Right atrium auricular region (tissue), 2 donors: ENCODE measurements around the gene LRRC1. TPM values are rescaled to one million over a fixed set of nuclear protein-coding genes. Genes with fewer than 3 reads are reported as not detected.

Source experiments
- DNase-seq: peaks from one replicate; pipeline ENCODE4 v3.0.0-alpha.2; 2019; ENCODE audit warnings: low spot score
- H3K27ac ChIP-seq, 2 donors: fragments of 200-600 bp; sonication (generic); 1 replicate in 1 of 2; 2 replicates in 1 of 2; pipeline ENCODE4 v1.5.1; 2016 to 2019
- H3K27me3 ChIP-seq, 2 donors: fragments of 200-600 bp; sonication (generic); one replicate each; pipeline versions ENCODE4 v1.5.1 to v1.6.0; 2017 to 2019
- H3K36me3 ChIP-seq: fragments of 200-600 bp; sonication (generic); one replicate; pipeline ENCODE4 v1.5.1; 2016
- H3K4me1 ChIP-seq, 2 donors: fragments of 200-600 bp; sonication (generic); one replicate each; pipeline versions ENCODE4 v1.5.1 to v1.6.0; 2017 to 2019
- H3K4me3 ChIP-seq, 2 donors: fragments of 200-600 bp; sonication (generic); 1 replicate in 1 of 2; 2 replicates in 1 of 2; pipeline ENCODE4 v1.5.1; 2017 to 2019; ENCODE audit warnings: mild to moderate bottlenecking in 1 of 2, moderate library complexity in 1 of 2
- H3K9me3 ChIP-seq, 2 donors: fragments of 200-600 bp; sonication (generic); one replicate each; pipeline ENCODE4 v1.5.1; 2019
- CTCF ChIP-seq, 2 donors: fragments of 200-600 bp; sonication (generic); IDR thresholded peaks; one replicate each; pipeline ENCODE4 v1.5.1; 2019; ENCODE audit warnings: antibody characterized with exemption in 2 of 2
- total RNA-seq, 2 donors: library from RNA; depleted of rRNA; stranded (reverse); fragments of >200 nt; gene quantifications; one replicate each; pipeline ENCODE4 v1.1.0, GENCODE V29; 2016

The LRRC1 gene
- total RNA-seq, 2 donors from 2014 or later = 5.3 to 6.1 TPM

- no peak for DNase-seq
- H3K36me3 ChIP-seq = no peaks in the 10 kb centered on the region
- peaks cover 0 to 8% of the 10 kb centered on the region in 2 donors for H3K4me1 ChIP-seq
- H3K27ac ChIP-seq = no peak overlapping the region
- H3K9me3 ChIP-seq = no peaks in the 10 kb centered on the region
- H3K4me3 ChIP-seq = no peak overlapping the region
- TF ChIP-seq CTCF (IDR thresholded peaks at IDR 0.05) = no peak
- no peaks in the 10 kb centered on the region for H3K27me3 ChIP-seq
These were observed 149.7 kb downstream of the LRRC1 start for GRCh38 chr6:53944543-53944942.

- no peak for DNase-seq
- H3K4me3 ChIP-seq = no peak overlapping the region
These were observed 151.1 kb downstream of the LRRC1 start for GRCh38 chr6:53945765-53946407.

GRCh38 chr6:53947780-53948179 lies 153.0 kb downstream of the LRRC1 start:
- peaks cover 0 to 7% of the 10 kb centered on the region in 2 donors for H3K9me3 ChIP-seq
- TF ChIP-seq CTCF (IDR thresholded peaks at IDR 0.05) = no peak
- H3K4me3 ChIP-seq = no peak overlapping the region
- peaks cover 0 to 8% of the 10 kb centered on the region in 2 donors for H3K4me1 ChIP-seq
- H3K27ac ChIP-seq = no peak overlapping the region
- no peaks in the 10 kb centered on the region for H3K36me3 ChIP-seq
- DNase-seq = no peak
- no peaks in the 10 kb centered on the region for H3K27me3 ChIP-seq

More at GRCh38 chr6:53945765-53946407, 151.1 kb downstream of the LRRC1 start:
- H3K4me1 ChIP-seq = peaks cover 0 to 8% of the 10 kb centered on the region in 2 donors
- no peaks in the 10 kb centered on the region for H3K36me3 ChIP-seq
- TF ChIP-seq CTCF (IDR thresholded peaks at IDR 0.05) = no peak
- no peaks in the 10 kb centered on the region for H3K27me3 ChIP-seq
- no peak overlapping the region for H3K27ac ChIP-seq
- peaks cover 0 to 1% of the 10 kb centered on the region in 2 donors for H3K9me3 ChIP-seq

- Histone ChIP-seq H3K9me3 (peaks cover 0 to 7% of the 10 kb centered on the region in 2 donors), H3K36me3 (no peaks in the 10 kb centered on the region), H3K27ac (no peak overlapping the region), H3K4me1 (no peaks in the 10 kb centered on the region), H3K27me3 (no peaks in the 10 kb centered on the region), H3K4me3 (no peak overlapping the region)
- DNase-seq = no peak
- TF ChIP-seq CTCF (IDR thresholded peaks at IDR 0.05) = no peak
These were observed 156.6 kb downstream of the LRRC1 start for GRCh38 chr6:53951383-53951782.

GRCh38 chr6:53956068-53956711 lies 161.4 kb downstream of the LRRC1 start:
- no peak for DNase-seq
- Histone ChIP-seq H3K36me3 (no peaks in the 10 kb centered on the region), H3K4me3 (no peak overlapping the region), H3K9me3 (peaks cover 0 to 3% of the 10 kb centered on the region in 2 donors), H3K27ac (no peak overlapping the region), H3K27me3 (no peaks in the 10 kb centered on the region), H3K4me1 (no peaks in the 10 kb centered on the region)
- peak; percentile 43 to 73 for TF ChIP-seq CTCF (IDR thresholded peaks at IDR 0.05)
